A549 treated with CORT108297 at 1 μM for 4 hours (cell line): Measurements from ENCODE around the gene TMEM164. TPM values are rescaled to one million over a fixed set of nuclear protein-coding genes. Genes with fewer than 3 reads are reported as not detected.

ENCODE experiments used
- total RNA-seq: library from RNA; stranded (reverse); fragments of 200-300 nt; extraction: Qiagen RNA extraction; gene quantifications from 5 replicates; pipeline ENCODE4 v1.2.3, GENCODE V29; 2022

TMEM164 gene
- 46.9 to 59.2 TPM (median 50.8 TPM) in 5 replicates for total RNA-seq

GRCh38 chrX:110002300-110003166 is at the start of gene TMEM164:
TSS of gene TMEM164 (plus strand) at chrX:110003114. CDS start at chrX:110003775, 661 bp downstream.

